ENCODE data around the gene CRYZL1. TPM values are rescaled to one million over a fixed set of nuclear protein-coding genes. Genes with fewer than 3 reads are reported as not detected.
"Not testable (repeated sequence)": the region's sequence is repeated elsewhere in the genome, so short reads cannot be mapped to it uniquely, and the experiment has no call there.

CRYZL1 gene
- 35.9 TPM for total RNA-seq
- long read RNA-seq, transcript CRYZL1-203 (13 exons, 1,482 nt), result minor isoform, 12 of 153 reads
- long read RNA-seq, transcript CRYZL1-209 (12 exons, 2,558 nt), result minor isoform, 7 of 153 reads
- long read RNA-seq, transcript CRYZL1-204 (13 exons, 1,617 nt), result major isoform, 81 of 153 reads
- long read RNA-seq, partial matches to known transcripts, result 3 of 153 reads
- long read RNA-seq, other reads (novel, unspliced or antisense), result 45 of 153 reads

GRCh38 chr21:33641352-33642026, at the start of gene CRYZL1:
CRYZL1 (minus strand) TSS chr21:33641741; CDS start chr21:33631551, 10,190 bp downstream.
- DNase-seq (ENCODE audit: low spot score), result peak; percentile 99

- DNase-seq (ENCODE audit: low spot score), result no peak
Observed at GRCh38 chr21:33690874-33691273, 49.3 kb upstream of the CRYZL1 start.

GRCh38 chr21:33688353-33688752, 46.8 kb upstream of the CRYZL1 start:
- DNase-seq (ENCODE audit: low spot score), result no peak

GRCh38 chr21:33687634-33688033, 46.1 kb upstream of the CRYZL1 start:
- DNase-seq (ENCODE audit: low spot score), result no peak

- DNase-seq (ENCODE audit: low spot score), result no peak
Observed at GRCh38 chr21:33686386-33686785, 44.8 kb upstream of the CRYZL1 start.

GRCh38 chr21:33685613-33686197, 44.2 kb upstream of the CRYZL1 start:
- no peak for DNase-seq (ENCODE audit: low spot score)

- DNase-seq (ENCODE audit: low spot score), result no peak
Observed at GRCh38 chr21:33684923-33685560, 43.5 kb upstream of the CRYZL1 start.

- no peak for DNase-seq (ENCODE audit: low spot score)
Observed at GRCh38 chr21:33684068-33684467, 42.5 kb upstream of the CRYZL1 start.

GRCh38 chr21:33682992-33683627, 41.6 kb upstream of the CRYZL1 start:
- DNase-seq (ENCODE audit: low spot score), result no peak

GRCh38 chr21:33680870-33681269, 39.3 kb upstream of the CRYZL1 start:
- DNase-seq (ENCODE audit: low spot score), result no peak

GRCh38 chr21:33677450-33677849, 35.9 kb upstream of the CRYZL1 start:
- no peak for DNase-seq (ENCODE audit: low spot score)

GRCh38 chr21:33676666-33677065, 35.1 kb upstream of the CRYZL1 start:
- DNase-seq (ENCODE audit: low spot score), result not testable (repeated sequence)

GRCh38 chr21:33674226-33674625, 32.7 kb upstream of the CRYZL1 start:
- no peak for DNase-seq (ENCODE audit: low spot score)

GRCh38 chr21:33673473-33673872, 31.9 kb upstream of the CRYZL1 start:
- DNase-seq (ENCODE audit: low spot score), result no peak

- no peak for DNase-seq (ENCODE audit: low spot score)
Observed at GRCh38 chr21:33670076-33670978, 28.8 kb upstream of the CRYZL1 start.

- no peak for DNase-seq (ENCODE audit: low spot score)
Observed at GRCh38 chr21:33668620-33669019, 27.1 kb upstream of the CRYZL1 start.

GRCh38 chr21:33668180-33668579, 26.6 kb upstream of the CRYZL1 start:
- no peak for DNase-seq (ENCODE audit: low spot score)

- no peak for DNase-seq (ENCODE audit: low spot score)
Observed at GRCh38 chr21:33667636-33668035, 26.1 kb upstream of the CRYZL1 start.

- DNase-seq (ENCODE audit: low spot score), result no peak
Observed at GRCh38 chr21:33666153-33666552, 24.6 kb upstream of the CRYZL1 start.

GRCh38 chr21:33664135-33664534, 22.6 kb upstream of the CRYZL1 start:
- no peak for DNase-seq (ENCODE audit: low spot score)

- no peak for DNase-seq (ENCODE audit: low spot score)
Observed at GRCh38 chr21:33663241-33663640, 21.7 kb upstream of the CRYZL1 start.
